Sigmoid colon (tissue), 7 donors: ENCODE data around the gene SEMA3B. TPM values are rescaled to one million over a fixed set of nuclear protein-coding genes. Genes with fewer than 3 reads are reported as not detected.

ENCODE experiments used
- DNase-seq: peaks from one replicate; pipeline ENCODE4 v3.0.0-alpha.2; 2019
- H3K27ac ChIP-seq, 4 donors: fragments of 200-600 bp; sonication (generic); one replicate each; pipeline ENCODE4 v1.5.1; 2016 to 2019; ENCODE audit warnings: mild to moderate bottlenecking in 1 of 4
- H3K27me3 ChIP-seq, 3 donors: fragments of 200-600 bp; sonication (generic); one replicate each; pipeline ENCODE4 v1.5.1; 2019; ENCODE audit warnings: mild to moderate bottlenecking in 1 of 3
- H3K36me3 ChIP-seq, 4 donors: fragments of 200-600 bp; sonication (generic); one replicate each; pipeline ENCODE4 v1.5.1; 2016 to 2019
- H3K4me1 ChIP-seq, 4 donors: fragments of 200-600 bp; sonication (generic); one replicate each; pipeline ENCODE4 v1.5.1; 2017 to 2019
- H3K4me3 ChIP-seq, 4 donors: fragments of 200-600 bp; sonication (generic); one replicate each; pipeline ENCODE4 v1.5.1; 2017 to 2019; ENCODE audit warnings: mild to moderate bottlenecking in 2 of 4, moderate library complexity in 1 of 4
- H3K9me3 ChIP-seq, 4 donors: fragments of 200-600 bp in 3 of 4; sonication (generic) in 3 of 4; one replicate each; pipeline versions ENCODE4 v1.5.1 to v1.6.1; 2013 to 2019
- CTCF ChIP-seq, 4 experiments: fragments of 450-650 bp in 3 of 4; fragments of 200-600 bp in 1 of 4; IDR thresholded peaks; one replicate each; pipeline ENCODE4 v1.5.1; 2016 to 2019; ENCODE audit warnings: antibody characterized with exemption in 4 of 4, mild to moderate bottlenecking in 3 of 4, moderate library complexity in 2 of 4
- EP300 ChIP-seq, 4 donors: sonication (generic); formaldehyde crosslinking; IDR thresholded peaks; one replicate each; pipeline ENCODE4 v1.6.1; 2017; ENCODE audit warnings: antibody characterized with exemption in 4 of 4
- POLR2A ChIP-seq, 2 donors: fragments of 450-650 bp; IDR thresholded peaks; one replicate each; pipeline ENCODE4 v1.6.1; 2016; ENCODE audit warnings: antibody characterized with exemption in 2 of 2, mild to moderate bottlenecking in 2 of 2, moderate library complexity in 2 of 2
- POLR2AphosphoS5 ChIP-seq, 4 donors: sonication (generic); formaldehyde crosslinking; IDR thresholded peaks; one replicate each; pipeline ENCODE4 v1.6.1; 2017; ENCODE audit warnings: antibody characterized with exemption in 4 of 4
- WGBS, 2 donors: extraction: QIAGEN DNeasy Blood & Tissue Kit; methylation state at CpG; one replicate each; pipeline ENCODE4 v1.1.7; 2013; 5-methylcytosine and 5-hydroxymethylcytosine counted together
- intact Hi-C: fragments of 100-400 bp; cut with DNase I; formaldehyde crosslinking; loops from one replicate; pipeline ENCODE4 v1.15.1; 2023
- polyA plus RNA-seq, 3 donors: library from polyadenylated mRNA; stranded (reverse); fragments of 200-250 nt; gene quantifications; one replicate each; pipeline ENCODE4 v1.2.3, GENCODE V29; 2013
- total RNA-seq, 4 donors: library from RNA; depleted of rRNA; stranded (reverse); fragments of >200 nt; gene quantifications; one replicate each; pipeline ENCODE4 v1.1.0, GENCODE V29; 2016
- donor health status: healthy with polysubstance abuse.
- donor health status: Bipolar disorder and iron deficiency.
- donor health status: healthy.

The SEMA3B gene
- total and polyA plus RNA-seq, 7 donors = 7.9 to 54.6 (median 24.6) TPM

DNA sequence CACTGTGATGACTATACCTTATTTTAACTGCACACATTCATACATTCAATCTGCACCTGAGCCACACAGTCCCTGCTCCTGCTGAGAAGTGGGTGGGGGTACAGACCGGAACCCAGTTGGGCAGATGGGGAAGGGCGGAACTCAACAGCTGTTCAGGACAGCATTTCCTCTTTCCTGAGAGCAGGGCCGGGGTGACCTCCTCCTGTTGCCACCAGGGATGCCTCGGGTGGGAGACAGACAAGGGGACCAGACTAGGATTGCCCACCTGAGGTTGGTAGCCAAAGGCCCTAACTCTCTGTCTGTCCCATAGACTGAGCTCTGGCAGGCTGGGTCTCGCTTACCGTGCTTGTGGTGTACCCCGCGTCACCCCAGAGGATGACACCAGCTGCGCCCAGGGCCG, 49.7 kb downstream of the SEMA3B start:
- peaks cover 0 to 56% (median 52%) of the 10 kb centered on the region in 4 donors for H3K4me1 ChIP-seq
- H3K4me3 ChIP-seq = no peak overlapping the region
- H3K27ac ChIP-seq = peak overlapping the region in 2 of 4 donors; percentile 13 to 30

DNA sequence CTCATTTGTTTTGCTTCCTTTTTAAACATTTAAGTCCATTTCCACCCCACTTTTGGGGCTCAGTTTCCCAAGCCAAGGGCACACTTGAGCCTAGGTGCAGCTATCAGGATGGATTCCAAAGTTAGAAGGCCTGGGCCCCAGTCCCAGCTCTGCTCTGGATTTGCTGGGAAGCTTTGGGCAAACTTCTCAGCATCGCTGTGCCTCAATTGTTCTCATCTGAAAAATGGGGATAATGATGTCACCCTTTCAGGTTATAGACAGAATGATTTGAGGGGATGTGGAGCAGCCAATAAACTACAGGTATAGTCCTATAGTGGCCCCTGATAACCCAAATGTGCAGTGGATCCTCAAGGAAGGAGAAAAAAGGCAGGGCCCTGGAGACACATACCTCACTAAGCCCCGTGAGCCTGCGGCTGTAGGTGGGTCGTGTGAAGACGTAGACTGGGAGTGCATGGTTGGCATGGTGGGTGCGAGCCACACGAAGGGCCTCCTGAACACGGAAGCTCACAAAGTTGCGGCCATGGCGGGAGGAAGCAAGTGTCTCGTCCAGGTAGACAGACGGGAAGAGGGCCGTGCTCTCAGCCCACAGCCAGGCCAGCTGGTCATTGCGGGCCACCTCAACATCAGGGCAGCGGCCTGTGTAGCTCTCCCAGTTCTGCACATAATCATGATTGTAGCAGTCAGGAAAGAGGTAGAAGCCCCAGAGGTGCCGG, 50.4 kb downstream of the SEMA3B start:
- no peak for DNase-seq
- Histone ChIP-seq H3K4me1 (peaks cover 0 to 61% (median 55%) of the 10 kb centered on the region in 4 donors), H3K9me3 (no peaks in the 10 kb centered on the region), H3K4me3 (peak overlapping the region in 2 of 4 donors; percentile 72 to 84), H3K27ac (peak overlapping the region in 3 of 4 donors; percentile 13 to 92 (median 30)), H3K36me3 (peaks cover 0 to 45% (median 6%) of the 10 kb centered on the region in 4 donors), H3K27me3 (no peaks in the 10 kb centered on the region)
- intact Hi-C loops = no loop called here
- TF ChIP-seq POLR2AphosphoS5 (IDR thresholded peaks at IDR 0.05) (no peak), CTCF (IDR thresholded peaks at IDR 0.05) (no peak), POLR2A (IDR thresholded peaks at IDR 0.05) (no peak), EP300 (IDR thresholded peaks at IDR 0.05) (no peak)
- WGBS, 2 donors = 90 to 91% methylated on average over 16 of the region's 16 CpGs

More for the DNA sequence above, 49.7 kb downstream of the SEMA3B start:
- no peaks in the 10 kb centered on the region for H3K9me3 ChIP-seq
- DNase-seq = no peak
- 73 to 75% methylated on average over 10 of the region's 10 CpGs for WGBS, 2 donors
- intact Hi-C loops = no loop called here
- no peaks in the 10 kb centered on the region for H3K27me3 ChIP-seq
- peaks cover 0 to 45% (median 6%) of the 10 kb centered on the region in 4 donors for H3K36me3 ChIP-seq
- TF ChIP-seq POLR2AphosphoS5 (IDR thresholded peaks at IDR 0.05) (no peak), CTCF (IDR thresholded peaks at IDR 0.05) (no peak), POLR2A (IDR thresholded peaks at IDR 0.05) (no peak), EP300 (IDR thresholded peaks at IDR 0.05) (no peak)

DNA sequence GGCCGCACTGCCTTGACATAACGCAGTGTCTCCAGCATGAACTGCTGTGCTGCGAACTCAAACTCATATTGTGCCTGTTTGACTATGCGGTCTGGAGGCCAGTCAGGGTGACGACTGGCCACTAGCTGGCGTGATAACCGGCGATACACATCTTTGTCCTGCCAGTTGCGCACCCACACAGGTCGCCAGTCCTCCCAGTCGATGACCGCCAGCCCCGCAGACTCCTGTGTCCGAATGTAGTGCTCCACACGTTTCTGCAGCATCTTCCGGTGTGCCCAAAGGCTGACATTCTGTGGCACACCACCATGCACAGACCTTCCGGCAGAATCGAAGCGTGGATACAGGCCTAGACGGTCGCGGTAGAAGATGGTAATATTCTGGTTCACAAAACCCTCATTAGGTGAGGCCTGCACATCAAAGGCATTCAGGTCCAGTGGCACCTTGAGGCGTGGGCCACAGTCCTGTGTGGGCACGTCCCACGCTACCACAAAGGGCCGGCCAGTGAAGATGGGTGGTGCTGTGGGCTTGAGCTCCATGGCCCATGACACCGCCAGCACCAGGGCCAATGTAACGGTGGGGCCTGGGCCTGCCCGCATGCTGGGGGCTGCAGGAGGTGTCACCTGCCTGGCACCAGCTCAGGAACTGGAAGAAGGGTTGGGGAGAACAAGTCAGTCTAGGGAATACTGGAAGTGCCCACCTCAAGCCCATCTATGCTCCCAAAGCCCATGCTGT, 51.1 kb downstream of the SEMA3B start:
- Histone ChIP-seq H3K36me3 (peaks cover 0 to 48% (median 6%) of the 10 kb centered on the region in 4 donors), H3K27ac (peak overlapping the region; percentile 88 to 92 (median 92)), H3K4me3 (peak overlapping the region; percentile 58 to 84 (median 75)), H3K4me1 (peaks cover 0 to 66% (median 59%) of the 10 kb centered on the region in 4 donors), H3K27me3 (no peaks in the 10 kb centered on the region), H3K9me3 (no peaks in the 10 kb centered on the region)
- WGBS, 2 donors = 84 to 87% methylated on average over 29 of the region's 29 CpGs
- no peak for TF ChIP-seq EP300 (IDR thresholded peaks at IDR 0.05)
- no peak for TF ChIP-seq POLR2AphosphoS5 (IDR thresholded peaks at IDR 0.05)
- TF ChIP-seq CTCF (IDR thresholded peaks at IDR 0.05) = no peak
- no peak for TF ChIP-seq POLR2A (IDR thresholded peaks at IDR 0.05)
- intact Hi-C loops = loop anchor here (2.0 to 10.0 kb wide), 3 partner anchors 21 to 1065 kb away; partner anchors contain the start of genes GNAT1, HYAL3, MANF and NAA80
- no peak for DNase-seq

DNA sequence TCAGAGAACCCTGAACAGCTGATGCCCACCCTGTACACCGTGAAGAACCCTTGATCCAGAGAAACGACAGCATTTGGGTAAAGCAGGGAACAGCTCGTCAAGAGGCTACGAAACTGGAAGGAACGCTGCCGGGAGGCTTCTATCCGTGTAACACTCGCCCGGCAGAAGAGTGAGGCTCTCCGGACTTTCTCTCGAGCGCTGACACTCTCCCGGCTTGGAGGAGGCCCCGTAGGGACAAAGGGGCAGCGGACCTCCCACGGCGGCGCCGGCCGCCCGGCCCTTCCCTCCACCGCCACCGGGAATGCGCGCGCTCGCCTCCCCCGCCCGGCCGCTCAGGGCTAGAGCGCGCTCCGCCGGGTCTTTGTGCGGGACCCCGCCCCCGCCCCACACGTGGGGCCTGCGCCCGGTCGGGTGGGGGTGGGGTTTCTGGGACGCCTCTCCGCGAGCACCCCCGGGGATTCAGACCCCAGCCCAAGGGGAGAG, 51.9 kb downstream of the SEMA3B start:
- Histone ChIP-seq H3K36me3 (peaks cover 0 to 51% (median 9%) of the 10 kb centered on the region in 4 donors), H3K9me3 (no peaks in the 10 kb centered on the region), H3K27me3 (no peaks in the 10 kb centered on the region), H3K27ac (peak overlapping the region; percentile 88 to 92 (median 92)), H3K4me1 (peaks cover 0 to 66% (median 59%) of the 10 kb centered on the region in 4 donors), H3K4me3 (peak overlapping the region; percentile 58 to 84 (median 75))
- TF ChIP-seq POLR2A (IDR thresholded peaks at IDR 0.05) = peak in 1 of 2 donors; percentile 25
- TF ChIP-seq EP300 (IDR thresholded peaks at IDR 0.05) = no peak
- TF ChIP-seq POLR2AphosphoS5 (IDR thresholded peaks at IDR 0.05) = peak in 2 of 4 donors; percentile 20 to 26
- TF ChIP-seq CTCF (IDR thresholded peaks at IDR 0.05) = no peak
- WGBS, 2 donors = 0 to 1% methylated on average over 45 of the region's 45 CpGs
- intact Hi-C loops = loop anchor here (2.0 to 10.0 kb wide), 3 partner anchors 22 to 1064 kb away; partner anchors contain the start of genes GNAT1, HYAL3, MANF and NAA80
- DNase-seq = peak; percentile 91
